Measurements from ENCODE around the gene HELZ. TPM values are rescaled to one million over a fixed set of nuclear protein-coding genes. Genes with fewer than 3 reads are reported as not detected.

HELZ gene
- total RNA-seq, 2 donors from 2014 or later, result 51.4 to 74.7 TPM

DNA sequence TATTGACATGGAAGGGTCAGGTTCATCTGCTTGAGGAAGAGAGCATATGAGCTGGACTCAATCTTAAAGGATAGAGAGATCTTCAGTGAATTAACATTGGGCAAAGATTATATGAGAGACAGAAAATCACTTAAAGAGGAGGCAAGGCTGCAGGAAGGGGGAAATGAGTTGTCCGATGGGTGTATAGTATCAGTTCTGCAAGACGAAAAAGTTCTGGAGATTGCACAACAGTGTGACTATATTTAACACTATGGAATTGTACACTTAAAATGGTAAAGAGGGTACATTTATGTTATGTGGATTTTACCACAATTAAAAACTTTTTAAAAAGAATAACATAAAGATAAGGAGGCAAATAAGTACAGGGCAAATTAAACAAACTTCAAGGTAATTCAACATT is 80.7 kb downstream of the HELZ start:
- Mint-ChIP-seq H3K36me3 (ENCODE audit: low read depth) (peaks cover 45% of the 10 kb centered on the region), H3K27me3 (ENCODE audit: insufficient read depth) (no peaks in the 10 kb centered on the region), H3K4me3 (no peak overlapping the region), H3K4me1 (peaks cover 5% of the 10 kb centered on the region), H3K9me3 (no peaks in the 10 kb centered on the region), H3K27ac (no peak overlapping the region)
- TF ChIP-seq, protein P1, sequence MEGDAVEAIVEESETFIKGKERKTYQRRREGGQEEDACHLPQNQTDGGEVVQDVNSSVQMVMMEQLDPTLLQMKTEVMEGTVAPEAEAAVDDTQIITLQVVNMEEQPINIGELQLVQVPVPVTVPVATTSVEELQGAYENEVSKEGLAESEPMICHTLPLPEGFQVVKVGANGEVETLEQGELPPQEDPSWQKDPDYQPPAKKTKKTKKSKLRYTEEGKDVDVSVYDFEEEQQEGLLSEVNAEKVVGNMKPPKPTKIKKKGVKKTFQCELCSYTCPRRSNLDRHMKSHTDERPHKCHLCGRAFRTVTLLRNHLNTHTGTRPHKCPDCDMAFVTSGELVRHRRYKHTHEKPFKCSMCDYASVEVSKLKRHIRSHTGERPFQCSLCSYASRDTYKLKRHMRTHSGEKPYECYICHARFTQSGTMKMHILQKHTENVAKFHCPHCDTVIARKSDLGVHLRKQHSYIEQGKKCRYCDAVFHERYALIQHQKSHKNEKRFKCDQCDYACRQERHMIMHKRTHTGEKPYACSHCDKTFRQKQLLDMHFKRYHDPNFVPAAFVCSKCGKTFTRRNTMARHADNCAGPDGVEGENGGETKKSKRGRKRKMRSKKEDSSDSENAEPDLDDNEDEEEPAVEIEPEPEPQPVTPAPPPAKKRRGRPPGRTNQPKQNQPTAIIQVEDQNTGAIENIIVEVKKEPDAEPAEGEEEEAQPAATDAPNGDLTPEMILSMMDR (conservative IDR thresholded peaks at IDR 0.05), result no peak
- peaks cover 4% of the 10 kb centered on the region for H3K9me3 ChIP-seq (ENCODE audit: control insufficient read depth, low read length)
- H3K36me3 ChIP-seq (ENCODE audit: control insufficient read depth, insufficient read depth, low read length), result peaks cover 62% of the 10 kb centered on the region
- H3K4me1 ChIP-seq (ENCODE audit: control insufficient read depth, insufficient read depth, low read length), result no peaks in the 10 kb centered on the region
- no peak overlapping the region for H3K4me3 ChIP-seq (ENCODE audit: low read length)
- no peak overlapping the region for H3K9ac ChIP-seq (ENCODE audit: extremely low read depth, low read length, poor library complexity, severe bottlenecking)
- 96 to 100% methylated on average over 1 to 2 of the region's 2 CpGs for WGBS, 2 experiments (ENCODE audit: insufficient coverage in 1 of 2, insufficient read length in 1 of 2)
- DNase-seq, result no peak
- no peak overlapping the region for H3K27ac ChIP-seq (ENCODE audit: low read depth, low read length)
- no peaks in the 10 kb centered on the region for H3K27me3 ChIP-seq (ENCODE audit: control insufficient read depth, insufficient read depth, low read length, poor library complexity, severe bottlenecking)

DNA sequence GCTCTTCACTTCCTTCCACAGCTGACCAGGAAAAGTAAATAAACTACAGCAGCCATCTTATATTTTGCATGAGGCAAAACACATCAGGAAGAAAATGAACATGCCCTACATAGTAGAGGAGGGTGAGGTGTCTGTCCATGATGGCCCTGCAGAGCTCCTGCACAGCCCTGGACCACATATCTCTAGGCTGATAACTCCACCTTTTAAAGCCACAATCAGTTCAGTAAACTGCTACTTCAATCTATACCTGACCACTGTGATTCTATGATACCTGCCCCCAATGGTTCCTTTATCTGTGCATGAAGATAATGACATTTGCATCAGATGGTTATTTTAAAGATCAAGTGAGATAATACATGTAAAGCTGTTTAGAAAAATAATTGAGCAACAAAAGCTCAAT is 82.2 kb downstream of the HELZ start:
- peaks cover 66% of the 10 kb centered on the region for H3K36me3 ChIP-seq (ENCODE audit: control insufficient read depth, insufficient read depth, low read length)
- H3K4me3 Mint-ChIP-seq, result no peak overlapping the region
- H3K9ac ChIP-seq (ENCODE audit: extremely low read depth, low read length, poor library complexity, severe bottlenecking), result no peak overlapping the region
- H3K4me1 ChIP-seq (ENCODE audit: control insufficient read depth, insufficient read depth, low read length), result no peaks in the 10 kb centered on the region
- TF ChIP-seq, protein P1 (conservative IDR thresholded peaks at IDR 0.05), result no peak
- H3K27me3 Mint-ChIP-seq (ENCODE audit: insufficient read depth), result no peaks in the 10 kb centered on the region
- H3K27me3 ChIP-seq (ENCODE audit: control insufficient read depth, insufficient read depth, low read length, poor library complexity, severe bottlenecking), result no peaks in the 10 kb centered on the region
- H3K9me3 ChIP-seq (ENCODE audit: control insufficient read depth, low read length), result peaks cover 4% of the 10 kb centered on the region
- H3K4me1 Mint-ChIP-seq, result peaks cover 5% of the 10 kb centered on the region
- DNase-seq, result no peak
- H3K27ac Mint-ChIP-seq, result no peak overlapping the region
- H3K27ac ChIP-seq (ENCODE audit: low read depth, low read length), result no peak overlapping the region
- no peaks in the 10 kb centered on the region for H3K9me3 Mint-ChIP-seq
- no peak overlapping the region for H3K4me3 ChIP-seq (ENCODE audit: low read length)
- peaks cover 43% of the 10 kb centered on the region for H3K36me3 Mint-ChIP-seq (ENCODE audit: low read depth)

DNA sequence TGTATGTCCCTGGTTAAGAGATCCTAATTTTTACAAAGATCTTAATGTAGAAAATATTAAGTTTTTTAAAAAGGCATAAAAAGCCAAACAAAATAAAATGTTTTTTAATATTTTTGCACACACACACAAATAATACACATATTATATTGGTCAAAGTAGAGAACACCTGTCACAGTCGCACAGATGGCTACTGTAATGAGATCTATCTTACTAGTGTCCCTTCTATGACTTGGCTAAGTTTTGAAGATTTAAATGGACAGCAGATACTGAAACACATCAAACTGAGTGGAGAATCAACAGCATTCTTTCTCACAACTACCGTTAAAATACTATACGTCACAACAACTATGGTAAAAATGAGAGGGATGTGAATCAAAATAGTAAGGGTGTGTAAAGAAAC is 83.4 kb downstream of the HELZ start:
- no peak overlapping the region for H3K27ac Mint-ChIP-seq
- no peaks in the 10 kb centered on the region for H3K4me1 ChIP-seq (ENCODE audit: control insufficient read depth, insufficient read depth, low read length)
- no peak overlapping the region for H3K4me3 Mint-ChIP-seq
- DNase-seq, result no peak
- H3K4me3 ChIP-seq (ENCODE audit: low read length), result no peak overlapping the region
- H3K4me1 Mint-ChIP-seq, result no peaks in the 10 kb centered on the region
- H3K27me3 Mint-ChIP-seq (ENCODE audit: insufficient read depth), result no peaks in the 10 kb centered on the region
- peaks cover 48% of the 10 kb centered on the region for H3K36me3 Mint-ChIP-seq (ENCODE audit: low read depth)
- no peaks in the 10 kb centered on the region for H3K9me3 Mint-ChIP-seq
- H3K9ac ChIP-seq (ENCODE audit: extremely low read depth, low read length, poor library complexity, severe bottlenecking), result no peak overlapping the region
- TF ChIP-seq, protein P1 (conservative IDR thresholded peaks at IDR 0.05), result no peak
- H3K36me3 ChIP-seq (ENCODE audit: control insufficient read depth, insufficient read depth, low read length), result peaks cover 67% of the 10 kb centered on the region
- peaks cover 4% of the 10 kb centered on the region for H3K9me3 ChIP-seq (ENCODE audit: control insufficient read depth, low read length)
- 90% methylated on average over 1 of the region's 3 CpGs; no CpG with 5 or more reads in 1 of the 2 experiments for WGBS, 2 experiments (ENCODE audit: insufficient coverage in 1 of 2, insufficient read length in 1 of 2)
- no peak overlapping the region for H3K27ac ChIP-seq (ENCODE audit: low read depth, low read length)
- H3K27me3 ChIP-seq (ENCODE audit: control insufficient read depth, insufficient read depth, low read length, poor library complexity, severe bottlenecking), result no peaks in the 10 kb centered on the region

Data from endodermal cell (in vitro differentiated cells).